HEK293 (cell line): ENCODE measurements around the gene ACKR3.

Experiments used
- KLF1 ChIP-seq: fragments of 450-650 bp; formaldehyde crosslinking; IDR thresholded peaks from 2 replicates; pipeline ENCODE4 v1.5.1; 2016; ENCODE audit warnings: missing biosample characterization, missing genetic modification characterization
- OSR2 ChIP-seq: fragments of 450-650 bp; formaldehyde crosslinking; IDR thresholded peaks from 2 replicates; pipeline ENCODE4 v1.5.1; 2016; ENCODE audit warnings: missing biosample characterization, missing genetic modification characterization
- YY1 ChIP-seq: fragments of 450-650 bp; formaldehyde crosslinking; IDR thresholded peaks from 2 replicates; pipeline ENCODE4 v1.5.1; 2018; ENCODE audit warnings: missing biosample characterization, missing genetic modification characterization
- ZBTB17 ChIP-seq: fragments of 450-650 bp; formaldehyde crosslinking; IDR thresholded peaks from 2 replicates; pipeline ENCODE4 v1.5.1; 2016; ENCODE audit warnings: missing biosample characterization, missing genetic modification characterization
- ZBTB48 ChIP-seq: fragments of 450-650 bp; formaldehyde crosslinking; IDR thresholded peaks from 2 replicates; pipeline ENCODE4 v1.5.1; 2016; ENCODE audit warnings: missing biosample characterization, missing genetic modification characterization
- ZBTB7A ChIP-seq: fragments of 450-650 bp; formaldehyde crosslinking; IDR thresholded peaks from 2 replicates; pipeline ENCODE4 v1.5.1; 2016; ENCODE audit warnings: low read depth, missing biosample characterization, missing genetic modification characterization
- ZFP3 ChIP-seq: fragments of 450-650 bp; formaldehyde crosslinking; IDR thresholded peaks from 2 replicates; pipeline ENCODE4 v1.5.1; 2016; ENCODE audit warnings: low read depth, missing biosample characterization, missing genetic modification characterization
- ZNF274 ChIP-seq, 2 experiments: fragments of 200-500 bp in 1 of 2; fragments of 450-650 bp in 1 of 2; sonication (Bioruptor generic) in 1 of 2; formaldehyde crosslinking in 1 of 2; IDR thresholded peaks; 2 replicates each; pipeline versions ENCODE4 v1.5.1 to v1.6.1; 2014 to 2016; ENCODE audit warnings: borderline replicate concordance in 1 of 2, inconsistent platforms in 1 of 2, low read length in 1 of 2, missing biosample characterization in 1 of 2, missing genetic modification characterization in 1 of 2
- ZNF792 ChIP-seq: fragments of 450-650 bp; formaldehyde crosslinking; IDR thresholded peaks from 2 replicates; pipeline ENCODE4 v1.5.1; 2016; ENCODE audit warnings: missing biosample characterization, missing genetic modification characterization
- TF ChIP-seq, protein P1 (sequence below): fragments of 450-650 bp; formaldehyde crosslinking; IDR thresholded peaks from 2 replicates; pipeline ENCODE4 v1.5.1; 2016; ENCODE audit warnings: missing biosample characterization, missing genetic modification characterization
- TF ChIP-seq, protein P2 (sequence below): fragments of 450-650 bp; formaldehyde crosslinking; IDR thresholded peaks from 2 replicates; pipeline ENCODE4 v1.5.1; 2017; ENCODE audit warnings: missing biosample characterization, missing genetic modification characterization
- TF ChIP-seq, protein P3 (sequence below): sonication (generic); formaldehyde crosslinking; IDR thresholded peaks from 2 replicates; pipeline ENCODE4 v1.8.1; 2022; ENCODE audit warnings: mild to moderate bottlenecking, moderate library complexity, missing genetic modification reagents

DNA sequence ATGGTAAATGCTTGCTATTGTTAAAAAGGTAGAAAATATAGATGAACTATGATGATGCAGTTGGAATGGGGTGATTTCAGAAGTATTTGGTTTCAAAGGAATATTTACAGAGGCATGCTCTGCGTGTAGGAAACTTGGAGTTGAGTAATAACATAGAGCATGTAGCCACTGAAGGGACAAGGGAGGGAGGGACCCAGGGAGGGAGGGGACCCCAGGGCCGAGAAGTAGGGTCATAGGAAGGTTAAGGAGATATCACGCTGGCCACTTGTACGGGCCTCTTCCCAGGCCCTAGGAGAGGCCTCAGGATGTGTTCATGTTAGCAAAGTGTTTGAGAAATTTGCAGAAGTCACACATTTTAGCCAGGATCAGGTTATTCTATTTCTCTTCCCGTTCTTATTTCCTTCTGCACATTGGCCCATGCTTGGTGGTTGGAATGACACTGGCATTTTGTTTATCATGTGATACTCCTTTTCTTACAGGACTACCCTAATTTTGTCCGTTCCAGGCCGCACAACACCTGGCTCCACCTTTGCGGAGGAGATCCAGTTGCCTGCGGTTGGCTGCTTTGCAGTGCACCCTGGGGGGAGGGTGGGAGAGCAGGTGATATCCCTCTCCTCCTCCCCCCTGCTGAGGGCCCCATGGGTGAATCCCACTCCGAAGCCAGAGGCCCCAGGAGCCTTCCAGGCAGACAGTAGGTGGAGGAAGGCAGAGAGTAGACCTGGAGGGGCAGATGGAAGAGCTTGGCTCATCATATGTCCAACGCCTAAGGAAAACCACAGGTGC is 16.9 kb upstream of the ACKR3 start:
- TF ChIP-seq, protein P1, sequence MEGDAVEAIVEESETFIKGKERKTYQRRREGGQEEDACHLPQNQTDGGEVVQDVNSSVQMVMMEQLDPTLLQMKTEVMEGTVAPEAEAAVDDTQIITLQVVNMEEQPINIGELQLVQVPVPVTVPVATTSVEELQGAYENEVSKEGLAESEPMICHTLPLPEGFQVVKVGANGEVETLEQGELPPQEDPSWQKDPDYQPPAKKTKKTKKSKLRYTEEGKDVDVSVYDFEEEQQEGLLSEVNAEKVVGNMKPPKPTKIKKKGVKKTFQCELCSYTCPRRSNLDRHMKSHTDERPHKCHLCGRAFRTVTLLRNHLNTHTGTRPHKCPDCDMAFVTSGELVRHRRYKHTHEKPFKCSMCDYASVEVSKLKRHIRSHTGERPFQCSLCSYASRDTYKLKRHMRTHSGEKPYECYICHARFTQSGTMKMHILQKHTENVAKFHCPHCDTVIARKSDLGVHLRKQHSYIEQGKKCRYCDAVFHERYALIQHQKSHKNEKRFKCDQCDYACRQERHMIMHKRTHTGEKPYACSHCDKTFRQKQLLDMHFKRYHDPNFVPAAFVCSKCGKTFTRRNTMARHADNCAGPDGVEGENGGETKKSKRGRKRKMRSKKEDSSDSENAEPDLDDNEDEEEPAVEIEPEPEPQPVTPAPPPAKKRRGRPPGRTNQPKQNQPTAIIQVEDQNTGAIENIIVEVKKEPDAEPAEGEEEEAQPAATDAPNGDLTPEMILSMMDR (tag by site-specific recombination), result no peak
- TF ChIP-seq ZBTB7A (tag by site-specific recombination), result no peak
- TF ChIP-seq ZBTB17, result no peak
- TF ChIP-seq ZBTB48, result no peak
- no peak for TF ChIP-seq KLF1 (tag by site-specific recombination)
- TF ChIP-seq, protein P2, sequence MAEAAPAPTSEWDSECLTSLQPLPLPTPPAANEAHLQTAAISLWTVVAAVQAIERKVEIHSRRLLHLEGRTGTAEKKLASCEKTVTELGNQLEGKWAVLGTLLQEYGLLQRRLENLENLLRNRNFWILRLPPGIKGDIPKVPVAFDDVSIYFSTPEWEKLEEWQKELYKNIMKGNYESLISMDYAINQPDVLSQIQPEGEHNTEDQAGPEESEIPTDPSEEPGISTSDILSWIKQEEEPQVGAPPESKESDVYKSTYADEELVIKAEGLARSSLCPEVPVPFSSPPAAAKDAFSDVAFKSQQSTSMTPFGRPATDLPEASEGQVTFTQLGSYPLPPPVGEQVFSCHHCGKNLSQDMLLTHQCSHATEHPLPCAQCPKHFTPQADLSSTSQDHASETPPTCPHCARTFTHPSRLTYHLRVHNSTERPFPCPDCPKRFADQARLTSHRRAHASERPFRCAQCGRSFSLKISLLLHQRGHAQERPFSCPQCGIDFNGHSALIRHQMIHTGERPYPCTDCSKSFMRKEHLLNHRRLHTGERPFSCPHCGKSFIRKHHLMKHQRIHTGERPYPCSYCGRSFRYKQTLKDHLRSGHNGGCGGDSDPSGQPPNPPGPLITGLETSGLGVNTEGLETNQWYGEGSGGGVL, result no peak
- TF ChIP-seq ZNF792, result no peak
- TF ChIP-seq ZNF274 (IDR thresholded peaks at IDR 0.05; ENCODE audit: low read length), result no peak
- TF ChIP-seq ZNF274 (tag by site-specific recombination; IDR thresholded peaks at IDR 0.05; ENCODE audit: borderline replicate concordance), result no peak
- TF ChIP-seq, protein P3, sequence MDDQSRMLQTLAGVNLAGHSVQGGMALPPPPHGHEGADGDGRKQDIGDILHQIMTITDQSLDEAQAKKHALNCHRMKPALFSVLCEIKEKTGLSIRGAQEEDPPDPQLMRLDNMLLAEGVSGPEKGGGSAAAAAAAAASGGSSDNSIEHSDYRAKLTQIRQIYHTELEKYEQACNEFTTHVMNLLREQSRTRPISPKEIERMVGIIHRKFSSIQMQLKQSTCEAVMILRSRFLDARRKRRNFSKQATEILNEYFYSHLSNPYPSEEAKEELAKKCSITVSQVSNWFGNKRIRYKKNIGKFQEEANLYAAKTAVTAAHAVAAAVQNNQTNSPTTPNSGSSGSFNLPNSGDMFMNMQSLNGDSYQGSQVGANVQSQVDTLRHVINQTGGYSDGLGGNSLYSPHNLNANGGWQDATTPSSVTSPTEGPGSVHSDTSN (CRISPR knock-in tag), result no peak
- TF ChIP-seq ZFP3, result no peak
- no peak for TF ChIP-seq YY1 (tag by site-specific recombination)
- TF ChIP-seq OSR2 (tag by site-specific recombination), result no peak
